ENCODE data around the gene CEACAM3. TPM values are rescaled to one million over a fixed set of nuclear protein-coding genes. Genes with fewer than 3 reads are reported as not detected.

The CEACAM3 gene
- total RNA-seq, 2 donors from 2014 or later = not detected

DNA sequence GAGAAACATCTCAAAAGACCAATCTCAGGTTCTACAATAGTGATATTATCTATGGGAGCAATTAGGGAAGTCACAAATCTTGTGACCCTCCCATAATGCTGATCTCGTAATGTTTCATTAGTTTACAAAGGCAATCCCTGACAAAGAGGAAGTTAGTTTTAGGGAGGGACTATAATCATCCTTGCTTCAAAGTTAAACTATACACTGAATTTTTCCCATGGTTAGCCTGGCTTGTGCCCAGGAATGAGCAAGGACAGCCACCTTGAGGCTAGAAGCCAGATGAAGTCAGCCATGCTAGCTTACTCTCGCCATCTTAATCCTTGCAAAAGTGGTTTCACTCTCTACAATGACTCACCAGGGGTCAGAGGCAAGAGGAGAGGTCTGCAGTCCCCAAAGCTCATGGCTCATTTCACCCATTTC is 5.4 kb downstream of the CEACAM3 start:
- Histone ChIP-seq H3K9me3 (ENCODE audit: control insufficient read depth, low read length) (no peaks in the 10 kb centered on the region), H3K27me3 (ENCODE audit: control insufficient read depth, insufficient read depth, low read length, poor library complexity, severe bottlenecking) (peaks cover 5% of the 10 kb centered on the region), H3K4me1 (ENCODE audit: control insufficient read depth, insufficient read depth, low read length) (no peaks in the 10 kb centered on the region), H3K27ac (ENCODE audit: low read depth, low read length) (no peak overlapping the region), H3K9ac (ENCODE audit: extremely low read depth, low read length, poor library complexity, severe bottlenecking) (no peak overlapping the region), H3K4me3 (ENCODE audit: low read length) (no peak overlapping the region), H3K36me3 (ENCODE audit: control insufficient read depth, insufficient read depth, low read length) (no peaks in the 10 kb centered on the region)
- peak; percentile 27 for DNase-seq
- Mint-ChIP-seq H3K36me3 (ENCODE audit: low read depth) (no peaks in the 10 kb centered on the region), H3K4me3 (no peak overlapping the region), H3K27ac (no peak overlapping the region), H3K9me3 (peaks cover 28% of the 10 kb centered on the region), H3K4me1 (peaks cover 2% of the 10 kb centered on the region), H3K27me3 (ENCODE audit: insufficient read depth) (peaks cover 11% of the 10 kb centered on the region)
- WGBS, 2 experiments (ENCODE audit: insufficient coverage in 1 of 2, insufficient read length in 1 of 2) = 68 to 75% methylated on average over 2 of the region's 2 CpGs
- TF ChIP-seq, protein P1, sequence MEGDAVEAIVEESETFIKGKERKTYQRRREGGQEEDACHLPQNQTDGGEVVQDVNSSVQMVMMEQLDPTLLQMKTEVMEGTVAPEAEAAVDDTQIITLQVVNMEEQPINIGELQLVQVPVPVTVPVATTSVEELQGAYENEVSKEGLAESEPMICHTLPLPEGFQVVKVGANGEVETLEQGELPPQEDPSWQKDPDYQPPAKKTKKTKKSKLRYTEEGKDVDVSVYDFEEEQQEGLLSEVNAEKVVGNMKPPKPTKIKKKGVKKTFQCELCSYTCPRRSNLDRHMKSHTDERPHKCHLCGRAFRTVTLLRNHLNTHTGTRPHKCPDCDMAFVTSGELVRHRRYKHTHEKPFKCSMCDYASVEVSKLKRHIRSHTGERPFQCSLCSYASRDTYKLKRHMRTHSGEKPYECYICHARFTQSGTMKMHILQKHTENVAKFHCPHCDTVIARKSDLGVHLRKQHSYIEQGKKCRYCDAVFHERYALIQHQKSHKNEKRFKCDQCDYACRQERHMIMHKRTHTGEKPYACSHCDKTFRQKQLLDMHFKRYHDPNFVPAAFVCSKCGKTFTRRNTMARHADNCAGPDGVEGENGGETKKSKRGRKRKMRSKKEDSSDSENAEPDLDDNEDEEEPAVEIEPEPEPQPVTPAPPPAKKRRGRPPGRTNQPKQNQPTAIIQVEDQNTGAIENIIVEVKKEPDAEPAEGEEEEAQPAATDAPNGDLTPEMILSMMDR (conservative IDR thresholded peaks at IDR 0.05) = no peak

DNA sequence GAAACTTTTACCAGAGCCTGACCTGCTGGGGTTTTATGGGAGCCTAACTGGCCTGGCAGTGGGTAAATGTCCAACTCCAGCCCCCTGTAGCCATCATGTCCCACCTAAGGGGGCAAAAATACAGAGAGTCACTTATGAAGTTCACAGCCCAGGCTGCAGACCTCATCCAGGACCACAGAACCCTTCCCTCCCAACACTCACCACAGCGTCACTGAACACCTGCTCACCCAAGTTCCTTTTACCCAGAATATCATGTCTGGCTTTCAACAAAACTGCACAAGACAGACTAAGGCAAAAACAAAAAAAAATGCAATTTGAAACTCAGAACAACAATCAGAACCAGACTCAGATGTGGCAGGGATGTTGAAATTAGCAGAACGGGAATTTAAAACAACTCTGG is 6.4 kb downstream of the CEACAM3 start:
- WGBS, 2 experiments (ENCODE audit: insufficient coverage in 1 of 2, insufficient read length in 1 of 2) = 84 to 100% methylated on average over 1 to 2 of the region's 2 CpGs
- Histone ChIP-seq H3K27ac (ENCODE audit: low read depth, low read length) (no peak overlapping the region), H3K4me3 (ENCODE audit: low read length) (no peak overlapping the region), H3K9me3 (ENCODE audit: control insufficient read depth, low read length) (no peaks in the 10 kb centered on the region), H3K9ac (ENCODE audit: extremely low read depth, low read length, poor library complexity, severe bottlenecking) (no peak overlapping the region), H3K36me3 (ENCODE audit: control insufficient read depth, insufficient read depth, low read length) (no peaks in the 10 kb centered on the region), H3K27me3 (ENCODE audit: control insufficient read depth, insufficient read depth, low read length, poor library complexity, severe bottlenecking) (peaks cover 5% of the 10 kb centered on the region), H3K4me1 (ENCODE audit: control insufficient read depth, insufficient read depth, low read length) (no peaks in the 10 kb centered on the region)
- H3K4me1 Mint-ChIP-seq = peaks cover 2% of the 10 kb centered on the region
- peaks cover 2% of the 10 kb centered on the region for H3K27me3 Mint-ChIP-seq (ENCODE audit: insufficient read depth)
- H3K9me3 Mint-ChIP-seq = peaks cover 37% of the 10 kb centered on the region
- no peak overlapping the region for H3K27ac Mint-ChIP-seq
- DNase-seq = peak; percentile 3
- H3K4me3 Mint-ChIP-seq = no peak overlapping the region
- TF ChIP-seq, protein P1 (conservative IDR thresholded peaks at IDR 0.05) = no peak
- H3K36me3 Mint-ChIP-seq (ENCODE audit: low read depth) = no peaks in the 10 kb centered on the region

DNA sequence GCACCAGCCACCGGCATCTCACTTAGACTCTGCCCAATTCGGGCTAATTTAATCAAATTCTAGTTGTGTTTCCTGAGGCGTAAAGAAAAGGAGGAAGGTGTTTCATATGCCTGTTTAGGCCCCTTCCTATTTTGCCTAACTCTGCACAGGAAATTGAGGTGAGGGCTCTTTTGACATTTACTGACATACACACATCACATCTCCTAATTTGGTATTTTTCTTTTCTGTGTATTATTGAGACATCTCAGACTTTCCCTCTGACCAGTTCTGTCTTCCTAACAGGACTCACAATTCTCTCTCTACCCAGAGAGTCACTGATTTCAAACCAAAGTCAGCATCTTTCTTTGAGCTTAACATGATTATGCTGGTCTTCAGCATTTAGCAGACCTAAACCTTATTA is 7.9 kb downstream of the CEACAM3 start:
- 96 to 100% methylated on average over 1 to 3 of the region's 3 CpGs for WGBS, 2 experiments (ENCODE audit: insufficient coverage in 1 of 2, insufficient read length in 1 of 2)
- Histone ChIP-seq H3K4me3 (ENCODE audit: low read length) (no peak overlapping the region), H3K4me1 (ENCODE audit: control insufficient read depth, insufficient read depth, low read length) (no peaks in the 10 kb centered on the region), H3K27ac (ENCODE audit: low read depth, low read length) (no peak overlapping the region), H3K9me3 (ENCODE audit: control insufficient read depth, low read length) (no peaks in the 10 kb centered on the region), H3K27me3 (ENCODE audit: control insufficient read depth, insufficient read depth, low read length, poor library complexity, severe bottlenecking) (peaks cover 5% of the 10 kb centered on the region), H3K36me3 (ENCODE audit: control insufficient read depth, insufficient read depth, low read length) (no peaks in the 10 kb centered on the region), H3K9ac (ENCODE audit: extremely low read depth, low read length, poor library complexity, severe bottlenecking) (no peak overlapping the region)
- Mint-ChIP-seq H3K4me3 (no peak overlapping the region), H3K9me3 (peaks cover 45% of the 10 kb centered on the region), H3K27me3 (ENCODE audit: insufficient read depth) (peaks cover 4% of the 10 kb centered on the region), H3K36me3 (ENCODE audit: low read depth) (no peaks in the 10 kb centered on the region), H3K27ac (no peak overlapping the region), H3K4me1 (peaks cover 2% of the 10 kb centered on the region)
- TF ChIP-seq, protein P1 (conservative IDR thresholded peaks at IDR 0.05) = no peak
- peak; percentile 2 for DNase-seq
